HG03378 (cell line): ENCODE measurements around the gene ZWILCH.

Experiments used
- ATAC-seq: cut with Tn5 transposase; IDR thresholded peaks from one replicate; pipeline ENCODE4 v1.9.1; 2021; ENCODE audit warnings: mild to moderate bottlenecking, moderate library complexity; ENCODE audit not compliant: unreplicated experiment

Gene ZWILCH

GRCh38 chr15:66535056-66535455 is 29.9 kb downstream of the ZWILCH start:
- no peak for ATAC-seq

- ATAC-seq = no peak
These were observed 37.8 kb downstream of the ZWILCH start for GRCh38 chr15:66542896-66543295.

GRCh38 chr15:66545255-66545654 is 40.1 kb downstream of the ZWILCH start:
- no peak for ATAC-seq

- no peak for ATAC-seq
These were observed 50.6 kb downstream of the ZWILCH start for GRCh38 chr15:66555685-66556084.

- ATAC-seq = no peak
These were observed 53.1 kb downstream of the ZWILCH start for GRCh38 chr15:66558271-66558670.

- no peak for ATAC-seq
These were observed 55.9 kb downstream of the ZWILCH start for GRCh38 chr15:66560856-66561525.

GRCh38 chr15:66563126-66563525 is 58.0 kb downstream of the ZWILCH start:
- no peak for ATAC-seq

GRCh38 chr15:66563566-66564110 is 58.5 kb downstream of the ZWILCH start:
- no peak for ATAC-seq

GRCh38 chr15:66564136-66565041 is 59.3 kb downstream of the ZWILCH start:
- ATAC-seq = no peak

- ATAC-seq = no peak
These were observed 60.1 kb downstream of the ZWILCH start for GRCh38 chr15:66565141-66565641.

- no peak for ATAC-seq
These were observed 60.6 kb downstream of the ZWILCH start, which contains the start of gene LCTL for GRCh38 chr15:66565741-66566144. Gene LCTL (minus strand): TSS chr15:66565998. CDS start chr15:66565365, 633 bp downstream.

- no peak for ATAC-seq
These were observed 61.9 kb downstream of the ZWILCH start for GRCh38 chr15:66566963-66567531.

GRCh38 chr15:66567897-66568296 is 62.8 kb downstream of the ZWILCH start:
- no peak for ATAC-seq

GRCh38 chr15:66569461-66570137 is 64.5 kb downstream of the ZWILCH start:
- no peak for ATAC-seq

- no peak for ATAC-seq
These were observed 65.2 kb downstream of the ZWILCH start for GRCh38 chr15:66570327-66570726.

GRCh38 chr15:66570842-66571478 is 65.8 kb downstream of the ZWILCH start:
- no peak for ATAC-seq

GRCh38 chr15:66572146-66572545 is 67.0 kb downstream of the ZWILCH start:
- no peak for ATAC-seq

- ATAC-seq = no peak
These were observed 68.2 kb downstream of the ZWILCH start for GRCh38 chr15:66573348-66573718.

GRCh38 chr15:66573719-66574595 is 68.8 kb downstream of the ZWILCH start:
- no peak for ATAC-seq
